ENCODE results near the gene RAB35.

Gene RAB35

GRCh38 chr12:120156315-120157259, 40.0 kb upstream of the RAB35 start:
- Histone ChIP-seq H3K4me3 (ENCODE audit: low read depth, low read length) (no peak overlapping the region), H3K4me1 (ENCODE audit: control insufficient read depth, insufficient read depth, low read length) (no peaks in the 10 kb centered on the region), H3K9me3 (ENCODE audit: control insufficient read depth, insufficient read depth, low read depth, low read length) (no peaks in the 10 kb centered on the region), H3K36me3 (ENCODE audit: control insufficient read depth in 2 of 2, insufficient read depth in 1 of 2, low read length in 2 of 2) (peaks cover 32 to 93% of the 10 kb centered on the region in 2 experiments), H3K27ac (ENCODE audit: extremely low read depth, low read depth, low read length) (no peak overlapping the region)
- CTCF ChIA-PET: no interaction called here
- TF ChIP-seq ZSCAN23 (tag by site-specific recombination; IDR thresholded peaks at IDR 0.05): no peak
- no peak for TF ChIP-seq ZNF629 (tag by site-specific recombination; IDR thresholded peaks at IDR 0.05)
- POLR2A ChIA-PET: interaction anchor here (0.6 kb wide), 1 partner anchor 45 kb away, joined by 3 read pairs; the partner anchor contains the start of gene RPLP0

GRCh38 chr12:120155072-120155471, 38.5 kb upstream of the RAB35 start:
- Histone ChIP-seq H3K4me3 (ENCODE audit: low read depth, low read length) (no peak overlapping the region), H3K27ac (ENCODE audit: extremely low read depth, low read depth, low read length) (no peak overlapping the region), H3K36me3 (ENCODE audit: control insufficient read depth in 2 of 2, insufficient read depth in 1 of 2, low read length in 2 of 2) (peaks cover 32 to 89% of the 10 kb centered on the region in 2 experiments), H3K4me1 (ENCODE audit: control insufficient read depth, insufficient read depth, low read length) (no peaks in the 10 kb centered on the region), H3K9me3 (ENCODE audit: control insufficient read depth, insufficient read depth, low read depth, low read length) (no peaks in the 10 kb centered on the region)
- CTCF ChIA-PET: no interaction called here
- POLR2A ChIA-PET: no interaction called here
- TF ChIP-seq ZNF747 (tag by site-specific recombination; IDR thresholded peaks at IDR 0.05) (no peak), ZSCAN4 (tag by site-specific recombination; IDR thresholded peaks at IDR 0.05) (no peak)

GRCh38 chr12:120150919-120151525, 34.5 kb upstream of the RAB35 start:
- peaks cover 36 to 89% of the 10 kb centered on the region in 2 experiments for H3K36me3 ChIP-seq (ENCODE audit: control insufficient read depth in 2 of 2, insufficient read depth in 1 of 2, low read length in 2 of 2)
- POLR2A ChIA-PET: interaction anchor here (0.7 kb wide), 1 partner anchor 50 kb away, joined by 3 read pairs; the partner anchor contains the start of gene RPLP0
- CTCF ChIA-PET: interaction anchor here (0.6 kb wide), 1 partner anchor 31 kb away, joined by 3 read pairs; no protein-coding TSS in a partner anchor

GRCh38 chr12:120148011-120148410, 31.5 kb upstream of the RAB35 start:
- peaks cover 51 to 87% of the 10 kb centered on the region in 2 experiments for H3K36me3 ChIP-seq (ENCODE audit: control insufficient read depth in 2 of 2, insufficient read depth in 1 of 2, low read length in 2 of 2)
- ChIA-PET CTCF (no interaction called here), POLR2A (interaction anchor here (0.6 to 1.3 kb wide), 3 partner anchors 19 to 53 kb away, joined by 3 to 4 read pairs (median 4); partner anchors contain the start of gene RPLP0)
- H3K27ac ChIP-seq (ENCODE audit: extremely low read depth, low read depth, low read length): no peak overlapping the region
- no peaks in the 10 kb centered on the region for H3K9me3 ChIP-seq (ENCODE audit: control insufficient read depth, insufficient read depth, low read depth, low read length)
- no peak for TF ChIP-seq ZNF623 (tag by site-specific recombination; IDR thresholded peaks at IDR 0.05)
- TF ChIP-seq RBAK (tag by site-specific recombination; IDR thresholded peaks at IDR 0.05): no peak
- TF ChIP-seq ZNF266 (tag by site-specific recombination; IDR thresholded peaks at IDR 0.05; ENCODE audit: low read depth): no peak
- no peak for TF ChIP-seq BCL11B (tag by site-specific recombination; IDR thresholded peaks at IDR 0.05; ENCODE audit: low read depth)
- no peak for TF ChIP-seq ZNF324 (tag by site-specific recombination; IDR thresholded peaks at IDR 0.05)
- H3K4me3 ChIP-seq (ENCODE audit: low read depth, low read length): no peak overlapping the region
- no peaks in the 10 kb centered on the region for H3K4me1 ChIP-seq (ENCODE audit: control insufficient read depth, insufficient read depth, low read length)

More at GRCh38 chr12:120150919-120151525, 34.5 kb upstream of the RAB35 start:
- Histone ChIP-seq H3K9me3 (ENCODE audit: control insufficient read depth, insufficient read depth, low read depth, low read length) (no peaks in the 10 kb centered on the region), H3K4me1 (ENCODE audit: control insufficient read depth, insufficient read depth, low read length) (no peaks in the 10 kb centered on the region), H3K27ac (ENCODE audit: extremely low read depth, low read depth, low read length) (no peak overlapping the region), H3K4me3 (ENCODE audit: low read depth, low read length) (no peak overlapping the region)
- TF ChIP-seq GLI4 (tag by site-specific recombination; IDR thresholded peaks at IDR 0.05): no peak

- ChIA-PET POLR2A (no interaction called here), CTCF (no interaction called here)
- Histone ChIP-seq H3K36me3 (ENCODE audit: control insufficient read depth in 2 of 2, insufficient read depth in 1 of 2, low read length in 2 of 2) (peaks cover 62 to 96% of the 10 kb centered on the region in 2 experiments), H3K4me1 (ENCODE audit: control insufficient read depth, insufficient read depth, low read length) (no peaks in the 10 kb centered on the region), H3K4me3 (ENCODE audit: low read depth, low read length) (no peak overlapping the region), H3K9me3 (ENCODE audit: control insufficient read depth, insufficient read depth, low read depth, low read length) (no peaks in the 10 kb centered on the region), H3K27ac (ENCODE audit: extremely low read depth, low read depth, low read length) (no peak overlapping the region)
- TF ChIP-seq OSR2 (tag by site-specific recombination; IDR thresholded peaks at IDR 0.05) (no peak), ZNF629 (tag by site-specific recombination; IDR thresholded peaks at IDR 0.05) (no peak), ZBTB6 (tag by site-specific recombination; IDR thresholded peaks at IDR 0.05) (no peak), ZBTB44 (tag by site-specific recombination; IDR thresholded peaks at IDR 0.05) (no peak), TCF7L2 (IDR thresholded peaks at IDR 0.05; ENCODE audit: borderline replicate concordance, low read depth, low read length) (no peak)
These were observed 28.6 kb upstream of the RAB35 start for GRCh38 chr12:120145164-120145563.

Data from HEK293 (cell line).